Measurements from ENCODE around the gene ANKMY1. TPM values are rescaled to one million over a fixed set of nuclear protein-coding genes. Genes with fewer than 3 reads are reported as not detected.

The ANKMY1 gene
- total RNA-seq, 4 donors from 2014 or later: 18.0 to 22.7 (median 21.1) TPM

- intact Hi-C loops (cut with DNase I; ENCODE audit: low total_unique reads): loop anchor here (10.0 kb wide), 1 partner anchor 325 kb away; no protein-coding TSS in a partner anchor
- TF ChIP-seq POLR2A (IDR thresholded peaks at IDR 0.05): no peak
- DNase-seq (ENCODE audit: low spot score in 2 of 2): peak; percentile 7 to 43
- no peak overlapping the region for H3K4me3 ChIP-seq (ENCODE audit: low read depth, poor library complexity, severe bottlenecking)
- 71 to 82% methylated on average over 12 of the region's 12 CpGs for WGBS, 2 donors
Observed at GRCh38 chr2:240509667-240510512, 47.9 kb downstream of the ANKMY1 start.

- TF ChIP-seq POLR2A (IDR thresholded peaks at IDR 0.05) (no peak), CTCF (IDR thresholded peaks at IDR 0.05) (no peak)
- H3K4me3 ChIP-seq (ENCODE audit: low read depth, poor library complexity, severe bottlenecking): no peak overlapping the region
- 98% methylated on average over 7 of the region's 7 CpGs for WGBS, 2 donors
- intact Hi-C loops (cut with DNase I; ENCODE audit: low total_unique reads): no loop called here
- DNase-seq (ENCODE audit: low spot score in 2 of 2): peak; percentile 6 to 53
Observed at GRCh38 chr2:240508832-240509545, 48.8 kb downstream of the ANKMY1 start.

GRCh38 chr2:240507778-240508251 is 50.0 kb downstream of the ANKMY1 start:
- TF ChIP-seq CTCF (IDR thresholded peaks at IDR 0.05): no peak
- TF ChIP-seq POLR2A (IDR thresholded peaks at IDR 0.05): no peak
- WGBS, 2 donors: 95 to 97% methylated on average over 8 to 10 of the region's 11 CpGs
- intact Hi-C loops (cut with DNase I; ENCODE audit: low total_unique reads): no loop called here
- DNase-seq (ENCODE audit: low spot score in 2 of 2): peak; percentile 9 to 59
- H3K4me3 ChIP-seq (ENCODE audit: low read depth, poor library complexity, severe bottlenecking): no peak overlapping the region

GRCh38 chr2:240507060-240507777 is 50.6 kb downstream of the ANKMY1 start:
- TF ChIP-seq POLR2A (IDR thresholded peaks at IDR 0.05) (no peak), CTCF (IDR thresholded peaks at IDR 0.05) (no peak)
- no peak overlapping the region for H3K4me3 ChIP-seq (ENCODE audit: low read depth, poor library complexity, severe bottlenecking)
- 93 to 97% methylated on average over 6 of the region's 6 CpGs for WGBS, 2 donors
- peak; percentile 3 to 53 for DNase-seq (ENCODE audit: low spot score in 2 of 2)
- intact Hi-C loops (cut with DNase I; ENCODE audit: low total_unique reads): no loop called here

GRCh38 chr2:240506406-240507059 is 51.3 kb downstream of the ANKMY1 start:
- no peak overlapping the region for H3K4me3 ChIP-seq (ENCODE audit: low read depth, poor library complexity, severe bottlenecking)
- 85 to 86% methylated on average over 17 of the region's 17 CpGs for WGBS, 2 donors
- TF ChIP-seq CTCF (IDR thresholded peaks at IDR 0.05): no peak
- no peak for TF ChIP-seq POLR2A (IDR thresholded peaks at IDR 0.05)
- intact Hi-C loops (cut with DNase I; ENCODE audit: low total_unique reads): no loop called here
- DNase-seq (ENCODE audit: low spot score in 2 of 2): peak; percentile 4 to 77

Measured in lower leg skin (tissue), 4 donors.